Tibial artery (tissue), 4 donors: ENCODE results near the gene PAFAH2.

Experiments used
- DNase-seq, 2 donors: peaks; one replicate each; pipeline ENCODE4 v3.0.0-alpha.2; 2019
- H3K27ac ChIP-seq, 2 donors: fragments of 200-600 bp; sonication (generic) in 1 of 2; 1 replicate in 1 of 2; 2 replicates in 1 of 2; pipeline ENCODE4 v1.5.1; 2018 to 2019; ENCODE audit warnings: mild to moderate bottlenecking in 1 of 2
- H3K27me3 ChIP-seq, 2 donors: fragments of 200-600 bp; sonication (generic) in 1 of 2; one replicate each; pipeline versions ENCODE4 v1.5.1 to v1.6.0; 2016 to 2019
- H3K36me3 ChIP-seq, 3 donors: fragments of 200-600 bp; sonication (generic) in 2 of 3; one replicate each; pipeline ENCODE4 v1.5.1; 2016 to 2019; ENCODE audit warnings: mild to moderate bottlenecking in 2 of 3
- H3K4me1 ChIP-seq, 4 donors: fragments of 200-600 bp; sonication (generic) in 2 of 4; 1 replicate in 3 of 4; 2 replicates in 1 of 4; pipeline ENCODE4 v1.5.1; 2016 to 2019
- H3K4me3 ChIP-seq, 2 donors: fragments of 200-600 bp; sonication (generic) in 1 of 2; 1 replicate in 1 of 2; 2 replicates in 1 of 2; pipeline ENCODE4 v1.5.1; 2018 to 2019; ENCODE audit warnings: mild to moderate bottlenecking in 2 of 2
- H3K9me3 ChIP-seq, 3 donors: fragments of 200-600 bp; sonication (generic) in 1 of 3; one replicate each; pipeline ENCODE4 v1.5.1; 2016 to 2019
- intact Hi-C: fragments of 100-400 bp; cut with DNase I; formaldehyde crosslinking; loops from one replicate; pipeline ENCODE4 v1.15.0; 2023; ENCODE audit warnings: low total_unique reads
- TF ChIP-seq, protein P1 (sequence below), 2 experiments: fragments of 200-600 bp in 1 of 2; fragments of 450-650 bp in 1 of 2; IDR thresholded peaks; one replicate each; pipeline ENCODE4 v1.5.1; 2017 to 2019; ENCODE audit warnings: antibody characterized with exemption in 2 of 2, mild to moderate bottlenecking in 1 of 2, moderate library complexity in 1 of 2

Gene PAFAH2

DNA sequence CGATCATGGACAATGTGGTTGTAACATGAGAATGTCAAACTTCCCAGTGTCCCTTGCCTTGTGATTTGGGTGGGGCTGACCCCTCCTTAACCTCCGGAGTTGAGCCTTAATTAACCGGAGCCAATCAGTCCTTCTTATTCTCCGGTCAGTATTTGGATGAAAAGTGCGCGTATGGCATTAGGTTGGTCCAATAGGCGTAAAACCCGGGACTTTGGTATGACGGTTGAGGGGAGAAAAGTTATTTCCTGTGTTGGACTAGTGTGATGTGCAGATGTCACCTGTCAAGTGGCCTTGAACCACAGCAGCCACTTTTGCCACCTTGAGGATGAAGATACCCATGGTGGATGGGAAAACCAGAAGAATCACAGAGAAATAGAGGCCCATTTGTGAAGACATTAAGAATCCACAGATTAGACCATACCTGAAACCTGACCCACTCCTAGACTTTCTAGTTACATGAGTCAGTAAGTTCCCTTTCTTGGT, 5.1 kb downstream of the PAFAH2 start:
- peaks cover 0 to 14% (median 8%) of the 10 kb centered on the region in 4 donors for H3K4me1 ChIP-seq
- peak in 1 of 2 donors; percentile 9 for DNase-seq
- TF ChIP-seq, protein P1, sequence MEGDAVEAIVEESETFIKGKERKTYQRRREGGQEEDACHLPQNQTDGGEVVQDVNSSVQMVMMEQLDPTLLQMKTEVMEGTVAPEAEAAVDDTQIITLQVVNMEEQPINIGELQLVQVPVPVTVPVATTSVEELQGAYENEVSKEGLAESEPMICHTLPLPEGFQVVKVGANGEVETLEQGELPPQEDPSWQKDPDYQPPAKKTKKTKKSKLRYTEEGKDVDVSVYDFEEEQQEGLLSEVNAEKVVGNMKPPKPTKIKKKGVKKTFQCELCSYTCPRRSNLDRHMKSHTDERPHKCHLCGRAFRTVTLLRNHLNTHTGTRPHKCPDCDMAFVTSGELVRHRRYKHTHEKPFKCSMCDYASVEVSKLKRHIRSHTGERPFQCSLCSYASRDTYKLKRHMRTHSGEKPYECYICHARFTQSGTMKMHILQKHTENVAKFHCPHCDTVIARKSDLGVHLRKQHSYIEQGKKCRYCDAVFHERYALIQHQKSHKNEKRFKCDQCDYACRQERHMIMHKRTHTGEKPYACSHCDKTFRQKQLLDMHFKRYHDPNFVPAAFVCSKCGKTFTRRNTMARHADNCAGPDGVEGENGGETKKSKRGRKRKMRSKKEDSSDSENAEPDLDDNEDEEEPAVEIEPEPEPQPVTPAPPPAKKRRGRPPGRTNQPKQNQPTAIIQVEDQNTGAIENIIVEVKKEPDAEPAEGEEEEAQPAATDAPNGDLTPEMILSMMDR (IDR thresholded peaks at IDR 0.05), result no peak
- H3K36me3 ChIP-seq, result peaks cover 0 to 29% (median 7%) of the 10 kb centered on the region in 3 donors
- no peak overlapping the region for H3K27ac ChIP-seq
- intact Hi-C loops, result loop anchor here (10.0 kb wide), 1 partner anchor 378 kb away; the partner anchor contains the start of gene MAN1C1
- H3K4me3 ChIP-seq, result no peak overlapping the region
- no peaks in the 10 kb centered on the region for H3K9me3 ChIP-seq
- H3K27me3 ChIP-seq, result no peaks in the 10 kb centered on the region

DNA sequence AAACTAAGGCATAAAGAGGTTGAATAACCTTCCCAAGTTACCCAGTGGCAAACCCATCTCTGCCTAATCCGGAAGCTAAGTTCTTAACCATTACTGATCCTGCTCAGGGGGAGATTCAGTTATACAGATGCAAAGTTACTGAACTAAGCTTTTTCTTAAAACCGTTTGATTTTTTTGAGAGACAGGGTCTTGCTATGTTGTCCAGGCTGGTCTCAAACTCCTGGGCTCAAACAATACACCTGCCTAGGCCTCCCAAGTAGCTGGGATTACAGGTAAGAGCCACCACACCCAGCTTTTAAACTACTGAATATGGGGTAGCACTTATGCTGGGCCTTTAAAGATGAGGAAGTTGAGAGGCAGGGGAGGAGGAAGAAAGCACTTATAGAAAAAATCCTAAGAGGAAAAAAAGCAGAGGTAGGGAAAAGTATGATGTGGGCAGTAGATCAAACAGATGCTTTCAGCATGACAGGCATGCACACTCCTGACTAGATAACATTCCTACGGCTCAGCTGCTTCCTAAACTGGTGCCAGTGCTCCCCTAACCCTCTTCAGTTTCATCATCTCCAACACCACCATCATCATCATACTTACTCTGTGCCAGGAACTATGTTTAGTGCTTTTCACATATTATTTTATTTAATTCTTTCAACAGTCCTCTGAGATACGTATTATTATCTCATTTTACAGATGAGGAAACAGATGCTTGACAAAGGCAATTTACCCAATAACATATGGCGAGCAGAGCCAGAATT, 5.8 kb downstream of the PAFAH2 start:
- Histone ChIP-seq H3K9me3 (no peaks in the 10 kb centered on the region), H3K27me3 (no peaks in the 10 kb centered on the region), H3K4me3 (no peak overlapping the region), H3K36me3 (peaks cover 0 to 35% (median 7%) of the 10 kb centered on the region in 3 donors), H3K4me1 (peaks cover 0 to 10% (median 4%) of the 10 kb centered on the region in 4 donors), H3K27ac (no peak overlapping the region)
- no peak for DNase-seq
- TF ChIP-seq, protein P1 (IDR thresholded peaks at IDR 0.05), result no peak
- intact Hi-C loops, result loop anchor here (10.0 kb wide), 1 partner anchor 377 kb away; the partner anchor contains the start of gene MAN1C1

DNA sequence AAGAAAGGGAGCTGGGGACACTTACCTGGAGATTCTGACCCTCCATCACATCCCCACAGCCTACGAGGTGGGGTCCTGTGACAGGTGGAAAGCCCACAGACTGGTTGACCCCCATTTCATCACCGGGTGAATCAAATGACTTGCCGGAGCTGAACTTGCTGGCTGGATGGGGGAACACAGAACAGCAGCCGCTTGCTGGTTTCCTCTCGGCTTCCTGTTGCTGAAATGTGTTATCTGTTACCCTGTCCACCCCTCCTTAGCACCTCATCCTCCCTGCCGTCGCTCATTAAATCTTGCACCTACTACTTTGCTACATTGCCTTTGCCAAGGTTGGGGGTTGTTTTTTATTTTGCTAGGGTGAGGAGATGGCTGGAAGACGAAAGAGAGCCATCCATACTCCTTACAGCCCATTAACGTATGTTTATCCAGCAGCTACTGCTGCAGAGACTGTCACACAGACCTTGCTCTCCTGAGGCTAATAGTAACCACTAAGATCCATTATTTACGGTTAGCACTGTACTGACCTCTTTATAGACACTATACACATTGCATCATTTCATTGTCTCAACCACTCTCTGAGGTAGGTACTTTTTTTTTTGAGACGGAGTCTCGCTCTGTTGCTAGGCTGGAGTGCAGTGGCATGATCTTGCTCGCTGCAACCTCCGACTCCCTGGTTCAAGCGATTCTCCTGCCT, 7.0 kb downstream of the PAFAH2 start:
- Histone ChIP-seq H3K4me1 (no peaks in the 10 kb centered on the region), H3K27ac (no peak overlapping the region), H3K27me3 (no peaks in the 10 kb centered on the region), H3K36me3 (peaks cover 0 to 47% (median 7%) of the 10 kb centered on the region in 3 donors), H3K4me3 (no peak overlapping the region), H3K9me3 (no peaks in the 10 kb centered on the region)
- TF ChIP-seq, protein P1 (IDR thresholded peaks at IDR 0.05), result no peak
- intact Hi-C loops, result loop anchor here (10.0 kb wide), 1 partner anchor 376 kb away; the partner anchor contains the start of gene MAN1C1
- no peak for DNase-seq

DNA sequence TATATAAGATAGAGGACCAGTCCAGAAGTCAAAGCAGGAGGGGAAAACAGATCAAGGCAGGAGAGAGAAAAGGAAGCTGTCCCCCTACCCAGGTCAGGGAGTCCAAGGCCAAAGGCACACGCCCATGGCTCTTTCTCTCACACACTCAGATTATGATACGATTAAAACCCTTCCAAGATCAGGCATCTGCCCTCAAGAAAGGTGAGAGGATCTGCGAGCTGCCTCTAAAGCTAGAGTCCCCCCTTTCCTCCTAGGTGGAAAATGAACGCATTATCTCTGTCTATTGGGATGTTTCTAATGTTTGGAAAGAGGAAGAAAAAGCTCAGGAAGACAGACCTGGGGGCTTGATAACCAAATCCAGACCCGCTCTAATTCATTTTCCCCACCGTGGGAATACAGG, 7.6 kb downstream of the PAFAH2 start:
- Histone ChIP-seq H3K4me3 (no peak overlapping the region), H3K36me3 (peaks cover 6 to 53% (median 7%) of the 10 kb centered on the region in 3 donors), H3K9me3 (no peaks in the 10 kb centered on the region), H3K27ac (no peak overlapping the region), H3K4me1 (no peaks in the 10 kb centered on the region), H3K27me3 (no peaks in the 10 kb centered on the region)
- intact Hi-C loops, result loop anchor here (10.0 kb wide), 1 partner anchor 375 kb away; the partner anchor contains the start of gene MAN1C1
- DNase-seq, result peak in 1 of 2 donors; percentile 1
- TF ChIP-seq, protein P1 (IDR thresholded peaks at IDR 0.05), result no peak

DNA sequence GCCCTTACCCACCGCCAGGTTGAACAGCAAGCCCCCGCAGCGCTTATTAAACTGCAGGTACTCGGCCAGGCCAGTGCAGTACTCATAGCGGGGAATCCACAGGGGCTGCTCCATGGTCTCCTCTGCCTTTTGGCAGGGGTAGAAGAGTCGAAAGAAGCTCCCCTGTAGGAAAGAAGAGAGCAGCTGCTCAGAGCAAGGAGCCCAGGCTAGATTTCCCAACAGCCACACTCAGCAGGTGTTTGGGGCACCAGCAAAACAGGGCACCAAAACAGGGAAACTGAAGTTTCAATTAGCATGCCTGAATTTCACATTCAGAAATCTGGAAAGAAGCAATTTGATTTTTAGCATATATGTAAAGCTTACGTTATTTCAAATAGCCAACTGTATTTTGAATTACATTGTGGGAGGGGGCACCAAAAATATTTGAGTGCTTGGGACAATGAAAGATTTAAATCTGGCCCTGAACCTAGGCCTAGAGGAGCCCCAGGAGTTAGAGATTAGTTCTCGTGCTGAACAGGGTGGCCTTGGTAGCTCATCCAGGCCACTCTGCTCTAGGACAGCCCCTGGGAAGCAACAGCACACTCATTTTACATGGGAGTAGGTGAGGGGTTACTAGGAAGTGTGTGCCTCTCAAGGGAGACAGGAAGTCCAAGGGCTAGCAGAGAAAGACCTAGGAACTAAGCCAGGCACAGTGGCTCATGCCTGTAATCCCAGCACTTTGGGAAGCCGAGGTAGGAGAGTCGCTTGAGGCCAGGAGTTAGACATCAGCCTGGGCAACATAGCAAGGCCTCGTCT, 8.2 kb downstream of the PAFAH2 start:
- Histone ChIP-seq H3K4me3 (no peak overlapping the region), H3K27ac (no peak overlapping the region), H3K9me3 (no peaks in the 10 kb centered on the region), H3K27me3 (no peaks in the 10 kb centered on the region), H3K36me3 (peaks cover 7 to 57% (median 10%) of the 10 kb centered on the region in 3 donors), H3K4me1 (no peaks in the 10 kb centered on the region)
- TF ChIP-seq, protein P1 (IDR thresholded peaks at IDR 0.05), result no peak
- DNase-seq, result no peak
- intact Hi-C loops, result loop anchor here (10.0 kb wide), 1 partner anchor 375 kb away; the partner anchor contains the start of gene MAN1C1
